Loucy (cell line): ENCODE data around the gene ACSBG1.

Experiments
- EZH2phosphoT487 ChIP-seq: fragments of 200-600 bp; IDR thresholded peaks from 2 replicates; pipeline ENCODE4 v1.6.1; 2018; ENCODE audit warnings: antibody characterized with exemption, mild to moderate bottlenecking, moderate library complexity, borderline replicate concordance
- TF ChIP-seq, protein P1 (sequence below): fragments of 200-600 bp; sonication (generic); conservative IDR thresholded peaks from 2 replicates; pipeline ENCODE4 v1.5.1; 2014; ENCODE audit warnings: mild to moderate bottlenecking, antibody characterized with exemption, low read length

DNA sequence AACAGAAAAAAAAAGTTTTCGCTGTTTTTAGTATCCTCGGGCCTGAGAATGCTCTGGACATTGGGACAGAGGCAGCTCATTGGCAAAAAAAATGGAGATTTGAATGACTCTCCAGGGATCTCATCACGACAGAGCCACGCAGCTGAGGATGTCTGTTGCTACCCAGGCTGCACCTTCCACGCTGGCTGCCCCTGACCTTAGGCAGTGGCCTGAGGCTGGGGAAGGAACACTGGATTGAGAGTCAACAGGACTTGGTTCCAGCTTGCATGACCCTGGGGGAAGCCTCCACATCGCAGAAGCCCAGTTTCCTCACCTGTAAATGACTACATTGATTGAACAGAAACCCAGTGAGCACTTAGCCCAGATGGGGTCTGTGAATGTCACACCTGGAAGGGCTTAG lies 8.7 kb upstream of the ACSBG1 start:
- TF ChIP-seq, protein P1, sequence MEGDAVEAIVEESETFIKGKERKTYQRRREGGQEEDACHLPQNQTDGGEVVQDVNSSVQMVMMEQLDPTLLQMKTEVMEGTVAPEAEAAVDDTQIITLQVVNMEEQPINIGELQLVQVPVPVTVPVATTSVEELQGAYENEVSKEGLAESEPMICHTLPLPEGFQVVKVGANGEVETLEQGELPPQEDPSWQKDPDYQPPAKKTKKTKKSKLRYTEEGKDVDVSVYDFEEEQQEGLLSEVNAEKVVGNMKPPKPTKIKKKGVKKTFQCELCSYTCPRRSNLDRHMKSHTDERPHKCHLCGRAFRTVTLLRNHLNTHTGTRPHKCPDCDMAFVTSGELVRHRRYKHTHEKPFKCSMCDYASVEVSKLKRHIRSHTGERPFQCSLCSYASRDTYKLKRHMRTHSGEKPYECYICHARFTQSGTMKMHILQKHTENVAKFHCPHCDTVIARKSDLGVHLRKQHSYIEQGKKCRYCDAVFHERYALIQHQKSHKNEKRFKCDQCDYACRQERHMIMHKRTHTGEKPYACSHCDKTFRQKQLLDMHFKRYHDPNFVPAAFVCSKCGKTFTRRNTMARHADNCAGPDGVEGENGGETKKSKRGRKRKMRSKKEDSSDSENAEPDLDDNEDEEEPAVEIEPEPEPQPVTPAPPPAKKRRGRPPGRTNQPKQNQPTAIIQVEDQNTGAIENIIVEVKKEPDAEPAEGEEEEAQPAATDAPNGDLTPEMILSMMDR, result no peak
- TF ChIP-seq EZH2phosphoT487, result no peak
